ENCODE results near the gene STAT5B. TPM values are rescaled to one million over a fixed set of nuclear protein-coding genes. Genes with fewer than 3 reads are reported as not detected.

The STAT5B gene
- total and polyA plus RNA-seq, 2 of the 13 experiments (the other 11 are each of a cell fraction or from before 2014, with no cell fraction given) = 21.0 to 42.8 TPM

DNA sequence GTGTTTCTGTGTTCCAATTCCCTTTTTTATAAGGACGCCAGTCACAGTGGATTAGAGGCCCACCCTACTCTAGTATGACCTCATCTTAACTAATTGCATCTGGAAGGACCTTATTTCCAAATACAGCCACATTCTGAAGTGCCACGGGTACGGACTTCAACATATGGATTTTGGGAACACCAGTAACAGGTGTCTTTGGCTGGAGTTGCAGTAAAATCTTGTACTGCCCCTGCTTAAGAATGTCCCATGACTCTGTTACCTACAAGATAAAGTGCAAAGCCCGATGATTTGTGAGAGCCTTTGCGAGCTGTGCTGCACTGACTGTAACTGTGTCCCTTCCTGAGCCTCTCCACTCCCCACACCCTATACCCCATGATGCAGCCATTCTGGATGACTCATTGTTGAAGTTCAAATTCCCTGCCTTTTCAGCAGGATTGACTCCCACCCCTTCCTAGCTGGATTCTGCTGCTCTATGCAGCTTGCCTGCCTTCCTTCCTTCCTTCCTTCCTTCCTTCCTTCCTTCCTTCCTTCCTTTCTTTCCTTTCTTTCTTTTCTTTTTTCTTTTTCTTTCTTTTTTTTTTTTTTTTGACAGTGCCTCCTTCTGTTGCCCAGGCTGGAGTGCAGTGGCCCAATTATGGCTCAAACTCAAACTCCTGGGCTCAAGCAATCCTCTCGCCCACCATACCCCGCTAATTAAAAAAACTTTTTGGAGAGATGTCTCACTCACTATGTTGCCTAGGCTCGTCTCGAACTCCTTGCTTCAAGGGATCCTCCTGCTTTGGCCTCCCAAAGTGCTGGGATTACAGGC lies 93.1 kb downstream of the STAT5B start (continued):
- TF ChIP-seq, protein P1, sequence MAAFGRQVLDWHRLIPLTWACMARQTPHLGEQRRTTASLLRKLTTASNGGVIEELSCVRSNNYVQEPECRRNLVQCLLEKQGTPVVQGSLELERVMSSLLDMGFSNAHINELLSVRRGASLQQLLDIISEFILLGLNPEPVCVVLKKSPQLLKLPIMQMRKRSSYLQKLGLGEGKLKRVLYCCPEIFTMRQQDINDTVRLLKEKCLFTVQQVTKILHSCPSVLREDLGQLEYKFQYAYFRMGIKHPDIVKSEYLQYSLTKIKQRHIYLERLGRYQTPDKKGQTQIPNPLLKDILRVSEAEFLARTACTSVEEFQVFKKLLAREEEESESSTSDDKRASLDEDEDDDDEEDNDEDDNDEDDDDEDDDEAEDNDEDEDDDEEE (CRISPR knock-in tag; IDR thresholded peaks at IDR 0.05) = no peak
- TF ChIP-seq ZNF792 (CRISPR knock-in tag; IDR thresholded peaks at IDR 0.05) = no peak
- TF ChIP-seq MBNL3 (CRISPR knock-in tag; conservative IDR thresholded peaks at IDR 0.05) = no peak
- peak; percentile 94 for TF ChIP-seq U2AF2 (IDR thresholded peaks at IDR 0.05; ENCODE audit: low read depth, low read length)
- no peak for TF ChIP-seq ZNF891 (CRISPR knock-in tag; IDR thresholded peaks at IDR 0.05)
- TF ChIP-seq RARA (CRISPR knock-in tag; IDR thresholded peaks at IDR 0.05) = peak; percentile 39
- TF ChIP-seq HDAC2 (CRISPR knock-in tag; IDR thresholded peaks at IDR 0.05) = peak; percentile 67; the same call in 1 of the 2 replicates
- no peak for TF ChIP-seq ZNF33B (CRISPR knock-in tag; IDR thresholded peaks at IDR 0.05)
- no peak for TF ChIP-seq STAG1 (CRISPR knock-in tag; IDR thresholded peaks at IDR 0.05)
- TF ChIP-seq NFRKB (IDR thresholded peaks at IDR 0.05) = no peak
- TF ChIP-seq, protein P2, sequence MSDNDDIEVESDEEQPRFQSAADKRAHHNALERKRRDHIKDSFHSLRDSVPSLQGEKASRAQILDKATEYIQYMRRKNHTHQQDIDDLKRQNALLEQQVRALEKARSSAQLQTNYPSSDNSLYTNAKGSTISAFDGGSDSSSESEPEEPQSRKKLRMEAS (IDR thresholded peaks at IDR 0.05) = peak; percentile 34; the same call in 1 of the 2 replicates
- TF ChIP-seq ZZZ3 (CRISPR knock-in tag; IDR thresholded peaks at IDR 0.05; ENCODE audit: borderline replicate concordance) = no peak
- TF ChIP-seq, protein P3, sequence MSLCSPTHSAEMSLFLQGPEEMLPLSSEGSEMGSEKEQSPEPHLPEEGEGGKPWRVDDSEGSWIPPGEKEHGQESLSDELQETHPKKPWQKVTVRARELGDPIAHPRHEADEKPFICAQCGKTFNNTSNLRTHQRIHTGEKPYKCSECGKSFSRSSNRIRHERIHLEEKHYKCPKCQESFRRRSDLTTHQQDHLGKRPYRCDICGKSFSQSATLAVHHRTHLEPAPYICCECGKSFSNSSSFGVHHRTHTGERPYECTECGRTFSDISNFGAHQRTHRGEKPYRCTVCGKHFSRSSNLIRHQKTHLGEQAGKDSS (CRISPR knock-in tag; IDR thresholded peaks at IDR 0.05; ENCODE audit: borderline replicate concordance, low read depth) = peak; percentile 67; the same call in 1 of the 2 replicates
- TF ChIP-seq, protein P4, sequence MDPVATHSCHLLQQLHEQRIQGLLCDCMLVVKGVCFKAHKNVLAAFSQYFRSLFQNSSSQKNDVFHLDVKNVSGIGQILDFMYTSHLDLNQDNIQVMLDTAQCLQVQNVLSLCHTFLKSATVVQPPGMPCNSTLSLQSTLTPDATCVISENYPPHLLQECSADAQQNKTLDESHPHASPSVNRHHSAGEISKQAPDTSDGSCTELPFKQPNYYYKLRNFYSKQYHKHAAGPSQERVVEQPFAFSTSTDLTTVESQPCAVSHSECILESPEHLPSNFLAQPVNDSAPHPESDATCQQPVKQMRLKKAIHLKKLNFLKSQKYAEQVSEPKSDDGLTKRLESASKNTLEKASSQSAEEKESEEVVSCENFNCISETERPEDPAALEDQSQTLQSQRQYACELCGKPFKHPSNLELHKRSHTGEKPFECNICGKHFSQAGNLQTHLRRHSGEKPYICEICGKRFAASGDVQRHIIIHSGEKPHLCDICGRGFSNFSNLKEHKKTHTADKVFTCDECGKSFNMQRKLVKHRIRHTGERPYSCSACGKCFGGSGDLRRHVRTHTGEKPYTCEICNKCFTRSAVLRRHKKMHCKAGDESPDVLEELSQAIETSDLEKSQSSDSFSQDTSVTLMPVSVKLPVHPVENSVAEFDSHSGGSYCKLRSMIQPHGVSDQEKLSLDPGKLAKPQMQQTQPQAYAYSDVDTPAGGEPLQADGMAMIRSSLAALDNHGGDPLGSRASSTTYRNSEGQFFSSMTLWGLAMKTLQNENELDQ (CRISPR knock-in tag; IDR thresholded peaks at IDR 0.05; ENCODE audit: borderline replicate concordance) = no peak
- TF ChIP-seq TCF7 (IDR thresholded peaks at IDR 0.05; ENCODE audit: low read depth) = no peak
- TF ChIP-seq HIVEP1 (CRISPR knock-in tag; IDR thresholded peaks at IDR 0.05) = peak; percentile 17; the same call in 1 of the 2 replicates
- no peak; the same call in 1 of the 2 replicates for TF ChIP-seq ZNF224 (CRISPR knock-in tag; IDR thresholded peaks at IDR 0.05)
- TF ChIP-seq ZNF124 (CRISPR knock-in tag; IDR thresholded peaks at IDR 0.05) = no peak
- TF ChIP-seq SNAPC2 (CRISPR knock-in tag; IDR thresholded peaks at IDR 0.05) = no peak
- TF ChIP-seq SMAD1 (CRISPR knock-in tag; IDR thresholded peaks at IDR 0.05; ENCODE audit: borderline replicate concordance, low read depth) = no peak
- TF ChIP-seq, protein P5, sequence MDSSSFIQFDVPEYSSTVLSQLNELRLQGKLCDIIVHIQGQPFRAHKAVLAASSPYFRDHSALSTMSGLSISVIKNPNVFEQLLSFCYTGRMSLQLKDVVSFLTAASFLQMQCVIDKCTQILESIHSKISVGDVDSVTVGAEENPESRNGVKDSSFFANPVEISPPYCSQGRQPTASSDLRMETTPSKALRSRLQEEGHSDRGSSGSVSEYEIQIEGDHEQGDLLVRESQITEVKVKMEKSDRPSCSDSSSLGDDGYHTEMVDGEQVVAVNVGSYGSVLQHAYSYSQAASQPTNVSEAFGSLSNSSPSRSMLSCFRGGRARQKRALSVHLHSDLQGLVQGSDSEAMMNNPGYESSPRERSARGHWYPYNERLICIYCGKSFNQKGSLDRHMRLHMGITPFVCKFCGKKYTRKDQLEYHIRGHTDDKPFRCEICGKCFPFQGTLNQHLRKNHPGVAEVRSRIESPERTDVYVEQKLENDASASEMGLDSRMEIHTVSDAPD (CRISPR knock-in tag; IDR thresholded peaks at IDR 0.05) = no peak
- TF ChIP-seq HOXA3 (CRISPR knock-in tag; IDR thresholded peaks at IDR 0.05) = no peak; the same call in 1 of the 2 replicates
- TF ChIP-seq, protein P6, sequence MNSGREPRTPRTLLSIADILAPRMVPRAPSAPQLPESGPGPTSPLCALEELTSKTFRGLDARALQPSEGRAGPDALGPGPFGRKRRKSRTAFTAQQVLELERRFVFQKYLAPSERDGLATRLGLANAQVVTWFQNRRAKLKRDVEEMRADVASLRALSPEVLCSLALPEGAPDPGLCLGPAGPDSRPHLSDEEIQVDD (CRISPR knock-in tag; IDR thresholded peaks at IDR 0.05; ENCODE audit: borderline replicate concordance) = no peak
- no peak for TF ChIP-seq ETV6 (CRISPR knock-in tag; conservative IDR thresholded peaks at IDR 0.05)
- TF ChIP-seq HNF4A (CRISPR knock-in tag; IDR thresholded peaks at IDR 0.05) = 0 out of 2 replicates have a peak, but pooled peaks have one; percentile 15
